ENCODE data around the gene YPEL3. TPM values are rescaled to one million over a fixed set of nuclear protein-coding genes. Genes with fewer than 3 reads are reported as not detected.
A peak's percentile ranks its signal among the peaks of the same experiment; 100 is the strongest.

The YPEL3 gene
- 9.8 TPM for polyA plus RNA-seq (2012; ENCODE audit: insufficient read length, low read depth)

DNA sequence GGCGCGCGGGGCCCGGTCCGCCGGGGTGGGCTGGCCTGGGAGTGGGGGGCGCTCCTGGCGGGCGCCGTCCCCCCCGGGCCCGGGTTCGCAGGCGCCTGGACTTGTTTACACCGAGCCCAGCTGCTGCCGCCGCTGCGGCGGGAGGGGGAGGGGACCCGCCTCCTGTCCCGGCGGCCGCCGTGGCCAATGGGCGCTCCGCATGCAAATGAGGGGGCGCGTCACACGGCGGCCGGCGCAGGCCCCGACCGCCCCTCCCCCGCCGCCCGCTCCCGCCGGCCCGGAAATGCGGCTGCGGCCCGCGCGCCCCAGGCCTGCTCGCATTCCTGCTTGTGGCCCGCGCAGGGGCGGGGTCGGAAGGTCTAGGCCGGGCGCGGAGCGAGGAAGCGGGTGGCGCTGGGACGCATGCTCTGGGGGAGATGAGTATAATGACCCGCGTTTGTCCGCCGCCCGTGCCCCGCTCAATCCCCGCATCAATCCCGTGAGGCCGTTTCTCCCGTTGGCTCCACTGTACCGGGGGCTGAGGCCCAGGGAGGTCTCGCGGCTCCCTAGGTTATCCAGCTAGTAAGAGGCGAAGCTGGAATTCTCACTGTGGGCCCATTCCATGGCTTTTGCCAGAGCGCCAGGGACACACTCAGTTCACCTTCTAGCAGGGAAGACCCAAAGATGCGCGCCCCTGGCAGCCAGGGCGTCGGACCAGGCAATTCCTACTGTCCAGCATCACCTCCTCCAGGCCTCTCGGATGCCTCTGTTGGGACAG is at the start of gene YPEL3:
TSS of gene YPEL3 (minus strand) at position 109 of the 757 bp plus-strand sequence. CDS start 731 bp downstream, outside the sequence.
- TF ChIP-seq POLR2AphosphoS5 (IDR thresholded peaks at IDR 0.05; ENCODE audit: low read depth, low read length) (no peak), SIN3A (IDR thresholded peaks at IDR 0.05; ENCODE audit: borderline replicate concordance, insufficient read depth, low read length) (no peak), REST (IDR thresholded peaks at IDR 0.05; ENCODE audit: insufficient read depth in 1 of 2, low read depth in 2 of 2, low read length in 2 of 2) (no peak), FOXP2 (optimal IDR thresholded peaks at IDR 0.05; ENCODE audit: borderline replicate concordance, extremely low read depth, extremely low read length, insufficient read depth) (peak; percentile 97)

DNA sequence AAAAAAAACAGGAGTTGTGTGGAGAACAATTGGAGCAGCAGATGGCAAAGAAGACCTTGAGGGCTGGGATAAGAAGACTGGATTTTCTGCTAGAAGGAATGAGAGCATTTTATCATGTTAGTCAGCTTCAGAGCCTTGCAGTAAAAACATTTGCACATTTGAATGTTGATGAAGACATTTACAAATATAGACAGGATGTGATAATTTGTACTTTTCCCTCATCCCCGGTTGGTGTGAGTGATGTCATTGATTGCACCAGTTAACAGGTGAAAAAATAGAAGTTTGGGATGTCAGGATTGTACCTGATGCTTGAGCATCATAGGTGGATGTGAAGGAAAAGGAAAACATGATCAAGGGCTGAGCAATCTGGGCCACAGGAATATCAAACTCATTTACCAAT is 49.6 kb upstream of the YPEL3 start:
- TF ChIP-seq TAF1 (IDR thresholded peaks at IDR 0.05; ENCODE audit: borderline replicate concordance, insufficient read depth, low read length) (no peak), FOXP2 (optimal IDR thresholded peaks at IDR 0.05; ENCODE audit: borderline replicate concordance, extremely low read depth, extremely low read length, insufficient read depth) (no peak), SIN3A (IDR thresholded peaks at IDR 0.05; ENCODE audit: borderline replicate concordance, insufficient read depth, low read length) (no peak), POLR2AphosphoS5 (IDR thresholded peaks at IDR 0.05; ENCODE audit: low read depth, low read length) (no peak), REST (IDR thresholded peaks at IDR 0.05; ENCODE audit: insufficient read depth in 1 of 2, low read depth in 2 of 2, low read length in 2 of 2) (no peak)

- TF ChIP-seq FOXP2 (optimal IDR thresholded peaks at IDR 0.05; ENCODE audit: borderline replicate concordance, extremely low read depth, extremely low read length, insufficient read depth) (no peak), TAF1 (IDR thresholded peaks at IDR 0.05; ENCODE audit: borderline replicate concordance, insufficient read depth, low read length) (no peak), POLR2AphosphoS5 (IDR thresholded peaks at IDR 0.05; ENCODE audit: low read depth, low read length) (no peak), SIN3A (IDR thresholded peaks at IDR 0.05; ENCODE audit: borderline replicate concordance, insufficient read depth, low read length) (no peak), REST (IDR thresholded peaks at IDR 0.05; ENCODE audit: insufficient read depth in 1 of 2, low read depth in 2 of 2, low read length in 2 of 2) (no peak)
Measured at GRCh38 chr16:30144917-30145316, 48.9 kb upstream of the YPEL3 start.

DNA sequence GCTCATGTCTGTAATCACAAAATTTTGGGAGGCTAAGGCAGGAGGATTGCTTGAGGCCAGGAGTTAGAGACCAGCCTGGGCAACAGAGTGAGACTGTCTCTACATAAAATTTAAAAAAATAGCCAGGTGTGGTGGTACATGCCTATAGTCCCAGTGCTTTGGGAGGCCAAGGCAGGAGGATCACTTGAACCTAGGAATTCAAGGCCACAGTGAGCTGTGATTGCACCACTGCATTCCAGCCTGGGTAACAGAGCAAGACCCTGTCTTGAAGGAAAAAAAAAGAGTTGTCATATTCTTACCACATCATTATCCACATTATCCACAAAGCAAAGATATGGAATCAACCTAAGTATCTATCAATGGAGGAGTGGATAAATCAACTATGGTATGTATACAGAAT is 48.0 kb upstream of the YPEL3 start:
- TF ChIP-seq REST (IDR thresholded peaks at IDR 0.05; ENCODE audit: insufficient read depth in 1 of 2, low read depth in 2 of 2, low read length in 2 of 2) (no peak), FOXP2 (optimal IDR thresholded peaks at IDR 0.05; ENCODE audit: borderline replicate concordance, extremely low read depth, extremely low read length, insufficient read depth) (no peak), TAF1 (IDR thresholded peaks at IDR 0.05; ENCODE audit: borderline replicate concordance, insufficient read depth, low read length) (no peak), POLR2AphosphoS5 (IDR thresholded peaks at IDR 0.05; ENCODE audit: low read depth, low read length) (no peak), SIN3A (IDR thresholded peaks at IDR 0.05; ENCODE audit: borderline replicate concordance, insufficient read depth, low read length) (no peak)

All from PFSK-1 (cell line).